Renal cortical epithelial cell (primary cell): ENCODE results near the gene CFAP97D2. TPM values are rescaled to one million over a fixed set of nuclear protein-coding genes. Genes with fewer than 3 reads are reported as not detected.
"Not testable (repeated sequence)": the region's sequence is repeated elsewhere in the genome, so short reads cannot be mapped to it uniquely, and the experiment has no call there.

Experiments used
- DNase-seq: peaks from one replicate; pipeline ENCODE4 v3.0.0-alpha.2; 2011; ENCODE audit warnings: low read depth
- total RNA-seq: library from RNA; depleted of rRNA; stranded (reverse); fragments of >200 nt; gene quantifications from 2 replicates; pipeline ENCODE4 v1.2.3, GENCODE V29; 2014

The CFAP97D2 gene
- total RNA-seq, 1 donor from 2014 or later = not detected

DNA sequence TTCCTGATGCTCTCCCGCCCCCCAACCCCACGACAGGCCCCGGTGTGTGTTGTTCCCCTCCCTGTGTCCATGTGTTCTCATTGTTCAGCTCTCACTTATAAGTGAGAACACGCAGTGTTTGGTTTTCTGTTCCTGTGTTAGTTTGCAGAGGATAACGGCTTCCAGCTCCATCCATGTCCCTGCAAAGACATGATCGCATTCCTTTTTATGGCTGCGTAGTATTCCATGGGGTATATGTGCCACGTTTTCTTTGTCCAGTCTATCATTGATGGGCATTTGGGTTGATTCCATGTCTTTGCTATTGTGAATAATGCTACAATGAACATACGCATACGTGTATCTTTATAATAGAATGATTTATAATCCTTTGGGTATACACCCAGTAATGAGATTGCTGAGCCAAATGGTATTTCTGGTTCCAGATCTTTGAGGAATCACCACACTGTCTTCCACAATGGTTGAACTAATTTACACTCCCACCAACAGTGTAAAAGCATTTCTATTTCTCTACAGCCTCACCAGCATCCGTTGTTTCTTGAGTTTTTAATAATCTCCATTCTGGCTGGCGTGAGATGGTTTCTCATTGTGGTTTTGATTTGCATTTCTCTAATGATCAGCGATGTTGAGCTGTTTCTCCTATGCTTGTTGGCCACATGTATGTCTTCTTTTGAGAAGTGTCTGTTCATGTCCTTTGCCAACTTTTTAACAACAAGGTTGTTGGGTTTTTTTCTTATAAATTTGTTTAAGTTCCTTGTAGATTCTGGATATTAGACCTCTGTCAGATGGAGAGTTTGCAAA is 20.0 kb upstream of the CFAP97D2 start:
- not testable (repeated sequence) for DNase-seq

DNA sequence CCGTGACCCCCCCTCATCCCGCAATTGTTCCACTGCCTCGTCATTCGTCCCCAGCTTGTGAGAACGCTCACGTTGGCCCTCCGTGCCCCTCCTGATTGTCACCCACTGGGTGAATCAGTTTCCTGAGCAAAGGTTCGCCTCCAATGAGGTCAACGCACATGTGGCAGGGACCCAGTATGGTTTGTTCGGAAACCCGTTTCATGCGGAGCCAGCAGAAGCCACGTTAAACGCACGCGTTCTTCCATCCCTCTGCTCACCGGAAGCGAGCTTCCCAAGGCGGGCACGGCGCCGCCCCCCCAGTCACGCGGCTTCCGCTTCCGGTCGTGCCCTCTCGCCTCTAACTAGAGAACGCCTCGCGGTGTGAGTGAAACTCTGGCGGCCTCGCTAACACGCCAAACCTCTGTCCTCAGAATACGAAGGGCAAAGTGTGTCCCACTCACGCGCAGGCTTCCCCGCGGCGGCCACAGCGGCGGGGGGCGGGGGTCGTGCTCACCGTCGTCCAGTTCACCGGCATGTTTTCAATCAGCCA is 18.0 kb upstream of the CFAP97D2 start:
- no peak for DNase-seq

DNA sequence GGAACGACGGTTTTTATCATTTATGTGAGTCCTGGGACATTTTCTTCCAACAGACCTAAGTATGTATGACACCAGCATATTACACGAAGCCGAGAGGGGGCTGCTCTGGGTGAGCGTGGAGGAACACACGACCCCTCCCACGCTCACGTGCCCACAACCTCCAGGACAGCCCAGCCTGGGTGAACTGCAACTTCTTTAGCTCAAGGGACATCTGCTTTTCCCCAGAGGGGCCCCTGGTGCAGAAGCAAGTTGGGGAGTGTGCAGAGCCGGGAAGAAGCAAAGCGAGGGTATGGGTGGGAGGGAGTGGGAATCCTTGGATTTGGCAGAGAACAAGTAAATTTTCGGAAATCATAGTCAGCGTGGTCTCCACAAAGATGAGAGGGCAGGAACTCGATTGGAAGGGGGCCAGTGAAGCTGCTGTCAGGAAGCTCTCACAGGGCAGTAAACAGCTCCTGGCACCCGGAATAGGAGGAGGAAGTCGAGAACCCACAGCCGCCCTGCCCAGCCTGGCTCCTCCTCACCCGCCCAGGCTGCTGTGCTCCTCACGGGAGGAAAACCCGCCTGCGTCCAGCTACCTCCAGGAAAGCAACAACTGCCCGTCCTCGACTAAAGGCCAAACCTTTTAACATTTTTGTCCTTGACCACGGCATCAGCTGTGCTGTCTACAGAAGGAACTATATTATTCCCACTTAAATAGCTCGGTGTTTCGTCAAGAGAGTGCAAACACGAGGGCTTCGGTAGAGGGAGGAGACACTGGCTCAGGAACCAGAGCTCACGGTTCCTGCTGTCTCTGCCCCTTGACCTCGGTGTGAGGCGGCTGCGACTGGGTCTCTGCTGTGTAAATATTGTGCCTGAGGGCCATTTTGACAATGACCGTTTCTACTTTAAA is 17.2 kb upstream of the CFAP97D2 start:
- no peak for DNase-seq

DNA sequence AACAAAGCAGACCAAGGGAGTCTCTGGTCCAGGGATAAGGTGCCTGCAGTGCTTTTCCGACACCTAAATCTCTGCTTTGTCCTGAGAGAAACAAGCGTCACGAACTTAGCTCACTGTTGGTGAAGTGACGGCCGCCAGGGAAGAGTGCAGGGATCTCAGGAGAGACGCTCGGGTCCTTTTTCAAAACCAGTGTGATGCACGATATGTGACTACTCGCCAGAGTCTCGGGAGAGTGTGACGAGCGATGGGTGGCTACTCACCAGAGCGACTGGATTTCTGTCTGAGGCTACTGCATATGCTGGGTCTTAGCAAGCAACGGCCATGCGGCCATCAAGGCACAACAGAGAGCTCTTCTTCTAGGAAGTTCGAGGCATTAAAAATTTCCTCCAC is 16.5 kb upstream of the CFAP97D2 start:
- no peak for DNase-seq

DNA sequence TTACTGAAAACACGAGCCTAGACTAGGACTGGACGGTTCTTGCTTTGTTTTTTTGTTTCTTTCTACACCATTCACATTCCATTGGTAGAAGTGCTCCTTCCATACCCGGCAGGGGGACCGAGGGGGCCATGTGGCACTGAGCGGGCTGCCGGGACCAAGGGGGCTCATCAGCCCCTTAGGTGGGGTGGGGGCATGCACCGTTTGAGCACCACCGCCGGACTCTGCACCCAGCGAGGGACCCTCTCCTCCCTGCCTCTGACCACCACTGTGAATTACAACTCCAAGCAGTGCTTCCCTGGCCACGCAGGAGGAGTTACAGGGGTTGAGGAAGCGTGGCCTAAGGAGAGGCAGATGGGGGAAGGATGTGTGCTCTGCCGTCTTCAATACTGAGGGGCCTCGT is 15.0 kb upstream of the CFAP97D2 start:
- DNase-seq = no peak

DNA sequence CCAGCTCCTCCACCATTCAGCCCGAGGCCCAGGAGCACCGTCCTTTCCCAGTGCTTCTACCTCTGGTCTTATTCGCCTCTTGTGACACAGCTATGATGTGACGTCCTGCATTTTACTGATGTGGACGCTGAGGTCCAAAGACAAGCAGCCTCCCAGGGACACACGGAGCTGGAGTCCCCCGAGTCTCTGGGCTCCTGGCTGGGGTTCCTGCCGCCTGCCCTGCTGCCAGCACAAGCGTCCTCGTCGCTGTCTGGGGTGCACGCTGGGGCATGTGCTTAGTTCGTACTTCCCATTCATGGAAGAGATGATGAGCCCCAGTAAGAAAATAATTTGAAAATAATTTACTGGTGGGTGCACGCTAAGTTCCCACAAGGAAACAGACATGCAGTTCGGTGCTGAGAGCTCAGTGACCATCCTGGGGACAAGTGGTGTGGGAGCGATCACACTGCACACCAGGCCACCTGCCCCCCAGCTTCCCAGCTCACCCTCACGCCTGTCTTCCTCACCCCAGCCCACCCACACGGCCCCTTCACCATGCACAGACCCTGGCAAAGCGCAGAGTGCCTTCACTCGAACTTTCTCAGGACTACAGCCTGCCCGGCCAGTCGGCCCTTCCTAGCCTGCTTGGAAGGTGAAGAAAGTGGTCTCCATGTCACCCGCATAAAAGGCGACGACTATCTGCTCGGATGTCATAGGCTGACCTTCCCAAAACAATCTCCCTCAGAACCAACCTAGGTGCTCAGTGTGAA is 14.2 kb upstream of the CFAP97D2 start:
- no peak for DNase-seq

DNA sequence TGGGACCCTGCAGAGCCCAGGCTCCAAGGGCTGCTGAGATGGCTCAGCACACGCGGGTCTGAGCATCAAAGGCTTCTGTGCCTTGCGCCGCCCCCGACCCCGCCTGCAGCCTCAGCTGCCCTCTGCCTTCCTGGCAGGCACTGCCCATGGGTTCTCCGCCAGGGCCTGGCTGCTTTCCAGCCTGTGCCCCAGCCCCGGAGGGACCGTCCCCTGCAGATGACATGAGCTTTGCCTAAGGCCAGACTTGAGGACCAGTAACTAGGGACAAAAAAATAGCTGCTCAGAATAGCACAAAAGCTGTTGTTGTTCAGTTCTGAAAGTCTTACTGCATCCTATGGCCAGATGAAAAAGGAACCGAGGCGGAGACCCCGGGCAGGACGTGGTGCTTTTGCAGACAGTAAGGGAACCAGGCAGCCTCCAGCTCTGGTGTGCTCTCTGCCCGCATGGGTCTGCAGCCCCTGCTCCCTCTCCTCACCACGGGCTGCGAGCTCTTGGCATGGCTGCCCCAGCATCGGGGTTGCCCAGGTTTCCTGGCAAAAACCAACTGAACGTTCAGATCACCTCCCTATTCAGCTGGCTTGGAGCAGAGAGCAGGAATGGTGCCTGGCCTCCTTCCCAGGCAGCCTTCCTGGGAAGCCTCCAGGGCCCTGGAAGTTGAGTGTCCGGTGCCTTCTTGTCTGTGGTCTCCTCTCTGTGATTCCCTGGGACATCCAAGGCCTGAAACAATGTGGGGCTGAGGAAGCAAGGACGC is 12.5 kb upstream of the CFAP97D2 start:
- DNase-seq = no peak

DNA sequence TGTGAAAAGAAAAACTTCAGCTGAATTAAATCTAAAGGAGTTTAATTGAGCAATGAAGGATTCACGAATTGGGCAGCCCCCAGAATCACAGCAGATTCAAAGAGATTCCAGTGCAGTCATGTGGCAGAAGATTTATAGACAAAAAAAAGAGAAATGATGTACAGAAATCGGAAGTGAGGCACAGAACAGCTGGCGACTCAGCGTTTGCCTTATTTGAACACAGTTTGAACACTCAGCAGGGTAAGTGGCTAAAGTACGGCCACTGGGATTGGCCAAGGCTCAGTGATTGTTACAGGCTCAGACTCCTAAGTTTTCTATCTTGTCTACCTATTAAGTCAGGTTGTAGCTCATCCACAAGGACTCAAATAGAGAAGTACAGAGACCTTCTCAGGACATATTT is 11.6 kb upstream of the CFAP97D2 start:
- no peak for DNase-seq

DNA sequence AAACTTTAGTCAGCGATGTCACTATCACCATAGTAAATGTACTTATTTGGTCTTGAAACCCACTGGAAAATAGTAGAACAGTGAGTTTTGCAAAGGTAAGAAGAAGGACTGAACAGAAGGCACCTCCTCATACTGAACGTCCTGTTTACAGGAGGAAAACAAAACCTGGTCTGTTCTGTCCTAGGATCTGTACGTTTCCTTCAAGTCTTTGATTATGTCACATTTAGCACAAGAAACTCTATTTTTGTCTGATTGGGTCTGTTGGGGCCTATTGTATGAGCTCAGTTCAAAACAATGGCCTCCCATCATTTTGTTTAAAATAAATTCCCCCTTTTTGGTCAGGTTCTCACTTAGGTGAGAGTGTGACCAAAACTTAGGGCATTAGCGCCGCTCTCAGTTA is 11.2 kb upstream of the CFAP97D2 start:
- DNase-seq = no peak

DNA sequence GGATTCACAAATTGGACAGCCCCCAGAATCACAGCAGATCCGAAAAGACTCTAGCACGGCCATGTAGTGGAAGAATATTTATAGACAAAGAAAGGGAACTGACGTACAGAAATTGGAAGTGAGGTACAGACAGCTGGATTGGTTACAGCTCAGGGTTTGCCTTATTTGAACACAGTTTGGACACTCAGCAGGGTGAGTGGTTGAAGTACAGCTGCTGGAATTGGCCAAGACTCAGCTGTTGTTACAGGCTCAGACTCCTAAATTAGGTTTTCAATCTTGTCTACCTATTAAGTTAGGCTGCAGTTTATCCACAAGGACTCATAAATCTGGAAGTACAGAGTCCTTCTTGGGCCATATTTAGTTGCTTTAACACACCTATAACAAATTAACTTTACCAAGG is 5.8 kb upstream of the CFAP97D2 start:
- DNase-seq = no peak

DNA sequence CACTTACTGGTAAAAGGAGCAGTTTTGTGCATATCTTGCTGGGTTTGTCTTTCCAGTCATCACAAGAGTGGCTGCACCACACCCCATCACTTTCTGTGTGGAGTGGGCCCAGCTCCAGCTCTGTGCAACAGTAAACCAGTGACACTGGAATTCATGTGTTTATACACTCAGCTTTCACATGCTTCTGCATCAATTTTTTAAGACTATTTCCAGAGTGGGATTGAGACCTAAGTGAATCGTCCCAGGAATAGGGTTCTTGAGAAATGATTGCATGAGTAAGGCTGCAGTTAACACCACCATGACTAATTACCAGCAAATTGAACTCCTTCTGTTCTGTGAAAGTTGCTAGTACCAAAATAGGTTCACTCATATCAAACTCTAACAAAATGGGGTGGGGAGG is 5.3 kb upstream of the CFAP97D2 start:
- DNase-seq = no peak

DNA sequence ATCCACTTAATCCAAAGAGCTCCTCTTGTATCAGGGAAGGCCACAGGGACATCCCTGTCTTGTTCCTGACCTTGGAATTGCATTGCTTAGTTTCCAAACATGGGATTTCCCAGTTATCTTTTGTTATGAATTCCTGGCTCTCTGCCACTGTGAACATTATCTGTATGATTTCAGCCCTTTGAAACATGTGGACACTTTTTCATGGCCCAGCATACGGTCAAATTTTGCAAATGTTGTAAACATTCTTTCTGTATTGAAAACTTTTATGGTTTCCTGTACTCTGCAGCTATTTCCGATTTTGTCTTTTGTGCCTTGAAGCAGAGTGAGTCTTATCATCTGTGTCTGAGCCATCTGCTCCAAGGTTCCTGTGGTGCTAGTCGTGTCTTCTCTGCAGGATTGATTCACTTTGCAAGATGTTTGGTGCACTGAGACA is 4.5 kb upstream of the CFAP97D2 start:
- DNase-seq = no peak

DNA sequence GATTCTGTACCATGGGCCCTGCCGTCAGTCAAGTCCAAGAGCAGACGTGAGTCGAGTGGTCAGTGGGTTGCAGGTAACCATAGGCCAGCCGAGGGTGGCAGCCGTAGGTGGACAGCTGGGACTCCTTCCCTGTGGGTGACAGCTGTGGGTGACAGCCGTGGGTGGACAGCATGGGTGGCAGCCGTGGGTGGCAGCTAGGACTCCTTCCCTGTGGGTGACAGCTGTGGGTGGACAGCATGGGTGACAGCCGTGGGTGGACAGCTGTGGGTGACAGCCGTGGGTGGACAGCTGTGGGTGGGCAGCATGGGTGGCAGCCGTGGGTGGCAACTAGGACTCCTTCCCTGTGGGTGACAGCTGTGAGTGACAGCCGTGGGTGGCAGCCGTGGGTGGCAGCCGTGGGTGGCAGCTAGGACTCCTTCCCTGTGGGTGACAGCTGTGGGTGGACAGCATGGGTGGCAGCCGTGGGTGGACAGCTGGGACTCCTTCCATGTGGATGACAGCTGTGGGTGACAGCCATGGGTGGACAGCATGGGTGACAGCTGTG is 2.6 kb upstream of the CFAP97D2 start:
- DNase-seq = not testable (repeated sequence)

DNA sequence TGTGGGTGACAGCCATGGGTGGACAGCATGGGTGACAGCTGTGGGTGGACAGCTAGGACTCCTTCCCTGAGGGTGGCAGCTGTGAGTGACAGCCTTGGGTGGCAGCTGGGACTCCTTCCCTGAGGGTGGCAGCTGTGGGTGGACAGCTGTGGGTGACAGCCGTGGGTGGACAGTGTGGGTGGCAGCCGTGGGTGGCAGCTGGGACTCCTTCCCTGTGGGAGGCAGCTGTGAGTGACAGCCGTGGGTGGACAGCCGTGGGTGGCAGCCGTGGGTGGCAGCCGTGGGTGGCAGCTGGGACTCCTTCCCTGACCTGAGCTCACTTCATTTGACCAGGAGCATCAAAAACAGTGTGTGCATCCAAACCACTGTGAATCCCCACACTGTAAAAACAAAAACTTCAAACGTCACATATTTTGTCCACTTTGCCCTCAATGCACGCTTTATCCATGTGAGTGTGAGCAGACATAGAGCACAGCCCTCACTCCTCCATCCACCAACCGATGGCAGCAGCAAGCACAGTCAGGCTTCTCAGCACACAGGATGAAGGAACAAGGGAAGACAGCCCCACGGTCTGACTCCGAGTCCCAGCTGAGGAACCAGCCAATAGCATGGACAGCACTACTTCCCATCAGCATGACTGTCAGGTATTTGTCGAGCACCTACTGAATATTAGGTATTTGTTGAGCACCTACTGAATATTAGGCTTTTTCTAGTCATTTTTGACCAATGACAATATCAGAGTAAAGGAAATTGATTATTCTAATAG is 1.6 kb upstream of the CFAP97D2 start:
- DNase-seq = no peak

DNA sequence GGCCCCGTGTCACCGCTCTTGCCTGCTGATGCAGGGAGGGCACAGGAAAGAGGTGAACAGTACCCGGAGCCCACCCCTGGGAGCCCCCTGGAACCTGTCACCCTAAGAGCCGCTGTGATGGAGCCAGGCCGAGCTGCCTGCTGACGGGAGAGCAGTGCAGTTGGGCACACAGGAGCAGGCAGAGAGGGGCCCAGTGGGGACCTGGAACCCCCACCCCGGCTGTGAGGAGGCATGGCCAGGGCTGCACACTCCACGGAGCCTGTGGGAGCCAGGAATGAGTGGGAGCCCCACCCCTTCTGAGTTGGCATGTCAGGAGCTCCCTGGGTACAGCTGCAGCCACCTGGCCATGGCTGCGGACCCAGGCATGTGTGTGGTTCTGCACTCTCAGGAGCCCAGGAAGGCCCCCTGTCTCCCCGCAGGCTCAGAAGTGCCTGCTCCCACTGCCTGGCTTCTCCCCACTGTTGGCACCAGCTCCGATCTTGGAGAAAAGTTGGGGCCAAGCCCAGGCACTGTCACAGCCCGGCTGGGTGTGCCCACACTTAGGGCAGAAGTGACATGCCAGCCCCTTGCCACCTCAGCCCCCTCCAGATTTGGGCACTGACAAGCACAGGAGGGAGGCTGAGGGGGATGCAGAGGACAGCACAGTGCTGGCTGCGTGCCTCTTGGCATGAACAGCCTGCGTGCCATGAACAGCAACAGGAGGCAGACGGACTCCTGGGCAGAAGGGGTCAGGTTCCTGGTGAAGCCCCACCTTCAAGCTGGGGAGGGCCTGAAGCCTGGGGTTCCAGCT is 6.3 kb downstream of the CFAP97D2 start:
- no peak for DNase-seq

DNA sequence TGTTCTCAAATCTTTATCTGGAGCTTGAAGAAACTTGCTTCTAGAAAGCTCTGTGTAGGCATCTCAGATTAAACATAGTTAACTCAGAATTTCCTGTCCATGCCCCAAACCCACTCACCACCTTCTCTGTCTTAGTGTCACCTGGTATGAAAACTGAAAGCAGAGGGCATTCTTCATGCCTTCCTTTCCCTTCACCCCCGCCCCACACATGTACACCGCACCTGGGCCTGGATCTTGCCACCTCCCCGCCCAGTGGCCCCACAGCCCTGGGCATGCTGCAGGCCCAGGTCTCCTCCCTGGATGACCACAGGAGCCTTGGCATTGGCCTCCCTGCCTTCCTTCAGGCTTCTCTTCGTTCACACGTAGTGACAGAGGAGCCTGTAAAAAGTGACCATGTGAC is 15.8 kb downstream of the CFAP97D2 start:
- no peak for DNase-seq

DNA sequence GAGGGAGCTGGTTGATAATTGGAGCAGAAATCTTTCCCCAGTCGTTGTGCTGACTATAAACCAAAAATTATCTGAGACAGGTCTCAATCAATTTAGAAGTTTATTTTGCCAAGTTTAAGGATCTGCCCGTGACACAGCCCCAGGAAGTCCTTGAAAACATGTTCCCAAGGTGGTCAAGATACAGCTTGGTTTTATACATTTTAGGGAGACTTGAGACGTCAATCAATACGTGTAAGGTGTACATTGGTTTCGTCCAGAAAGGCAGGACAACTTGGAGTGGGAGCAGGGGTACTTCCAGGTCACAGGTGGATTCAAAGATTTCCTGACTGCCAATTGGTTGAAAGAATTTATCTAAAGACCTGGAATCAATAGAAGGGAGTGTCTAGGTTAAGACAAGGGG is 17.6 kb downstream of the CFAP97D2 start:
- DNase-seq = no peak

DNA sequence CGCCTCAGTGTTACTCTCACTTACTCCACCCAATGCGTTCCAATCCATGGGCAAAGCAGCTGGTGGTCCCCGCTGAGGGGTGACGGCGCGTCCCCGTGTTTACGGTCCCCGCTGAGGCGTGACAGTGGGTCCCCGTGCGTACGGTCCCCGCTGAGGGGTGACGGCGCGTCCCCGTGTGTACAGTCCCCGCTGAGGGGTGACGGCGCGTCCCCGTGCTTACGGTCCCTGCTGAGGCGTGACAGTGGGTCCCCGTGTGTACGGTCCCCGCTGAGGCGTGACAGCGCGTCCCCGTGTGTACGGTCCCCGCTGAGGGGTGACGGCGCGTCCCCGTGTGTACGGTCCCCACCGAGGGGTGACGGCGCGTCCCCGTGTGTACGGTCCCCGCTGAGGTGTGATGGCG is 19.5 kb downstream of the CFAP97D2 start:
- DNase-seq = no peak

DNA sequence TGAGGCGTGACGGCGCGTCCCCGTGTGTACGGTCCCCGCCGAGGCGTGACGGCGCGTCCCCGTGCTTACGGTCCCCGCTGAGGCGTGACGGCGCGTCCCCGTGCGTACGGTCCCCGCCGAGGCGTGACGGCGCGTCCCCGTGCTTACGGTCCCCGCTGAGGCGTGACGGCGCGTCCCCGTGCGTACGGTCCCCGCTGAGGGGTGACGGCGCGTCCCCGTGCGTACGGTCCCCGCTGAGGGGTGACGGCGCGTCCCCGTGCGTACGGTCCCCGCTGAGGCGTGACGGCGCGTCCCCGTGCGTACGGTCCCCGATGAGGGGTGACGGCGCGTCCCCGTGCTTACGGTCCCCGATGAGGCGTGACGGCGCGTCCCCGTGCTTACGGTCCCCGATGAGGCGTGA is 20.5 kb downstream of the CFAP97D2 start:
- DNase-seq = not testable (repeated sequence)
